Measurements from ENCODE around the gene TF.

TF gene

DNA sequence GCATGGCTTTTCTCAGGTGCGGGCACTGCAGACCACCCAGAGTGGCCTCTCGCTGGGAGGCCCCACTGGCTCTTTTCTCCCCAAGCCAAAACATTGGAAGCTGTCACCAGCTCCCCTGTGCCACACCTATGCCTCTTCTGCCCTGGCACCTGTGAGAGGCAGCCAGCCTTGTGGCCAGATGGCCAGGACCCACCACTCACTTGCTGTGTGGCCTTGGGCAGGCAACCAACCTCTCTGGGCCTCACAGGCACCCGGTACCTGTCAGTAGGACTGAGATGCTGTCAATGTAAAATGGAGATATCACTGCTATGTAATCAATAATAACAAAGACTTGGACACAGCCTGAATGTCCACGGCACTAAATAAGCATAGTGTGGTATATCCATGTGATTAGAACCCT is 96.0 kb downstream of the TF start:
- TF ChIP-seq, protein P1, sequence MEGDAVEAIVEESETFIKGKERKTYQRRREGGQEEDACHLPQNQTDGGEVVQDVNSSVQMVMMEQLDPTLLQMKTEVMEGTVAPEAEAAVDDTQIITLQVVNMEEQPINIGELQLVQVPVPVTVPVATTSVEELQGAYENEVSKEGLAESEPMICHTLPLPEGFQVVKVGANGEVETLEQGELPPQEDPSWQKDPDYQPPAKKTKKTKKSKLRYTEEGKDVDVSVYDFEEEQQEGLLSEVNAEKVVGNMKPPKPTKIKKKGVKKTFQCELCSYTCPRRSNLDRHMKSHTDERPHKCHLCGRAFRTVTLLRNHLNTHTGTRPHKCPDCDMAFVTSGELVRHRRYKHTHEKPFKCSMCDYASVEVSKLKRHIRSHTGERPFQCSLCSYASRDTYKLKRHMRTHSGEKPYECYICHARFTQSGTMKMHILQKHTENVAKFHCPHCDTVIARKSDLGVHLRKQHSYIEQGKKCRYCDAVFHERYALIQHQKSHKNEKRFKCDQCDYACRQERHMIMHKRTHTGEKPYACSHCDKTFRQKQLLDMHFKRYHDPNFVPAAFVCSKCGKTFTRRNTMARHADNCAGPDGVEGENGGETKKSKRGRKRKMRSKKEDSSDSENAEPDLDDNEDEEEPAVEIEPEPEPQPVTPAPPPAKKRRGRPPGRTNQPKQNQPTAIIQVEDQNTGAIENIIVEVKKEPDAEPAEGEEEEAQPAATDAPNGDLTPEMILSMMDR (IDR thresholded peaks at IDR 0.05; ENCODE audit: insufficient read depth, low read length, missing control alignments): no peak
- H3K4me3 ChIP-seq (ENCODE audit: low read depth, low read length): no peak overlapping the region
- no peak for DNase-seq (ENCODE audit: low read depth, low spot score)
- CTCF ChIA-PET: no interaction called here
- POLR2A ChIA-PET: no interaction called here

DNA sequence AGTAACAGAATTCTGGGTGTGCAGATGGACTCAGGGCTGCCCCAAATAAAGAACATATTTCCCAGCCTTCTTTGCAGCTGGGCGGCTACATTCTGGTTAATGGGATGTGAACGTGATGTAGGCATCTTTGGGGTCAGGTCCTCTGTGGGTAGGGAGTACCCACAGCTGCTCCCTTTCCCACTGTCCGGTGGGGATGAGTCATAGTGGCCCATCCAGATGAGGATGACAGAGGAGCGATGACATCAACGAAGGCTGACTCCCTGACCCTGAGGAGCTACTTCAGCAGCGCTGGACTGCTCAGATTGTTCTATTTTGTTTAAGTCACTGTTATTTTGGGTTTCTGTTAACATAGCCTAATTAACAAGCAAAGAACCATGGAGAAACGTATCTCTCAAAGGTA is 97.4 kb downstream of the TF start:
- ChIA-PET POLR2A (no interaction called here), CTCF (no interaction called here)
- TF ChIP-seq, protein P1 (IDR thresholded peaks at IDR 0.05; ENCODE audit: insufficient read depth, low read length, missing control alignments): no peak
- no peak overlapping the region for H3K4me3 ChIP-seq (ENCODE audit: low read depth, low read length)
- DNase-seq (ENCODE audit: low read depth, low spot score): no peak

- TF ChIP-seq, protein P1 (IDR thresholded peaks at IDR 0.05; ENCODE audit: insufficient read depth, low read length, missing control alignments): no peak
- POLR2A ChIA-PET: no interaction called here
- no peak overlapping the region for H3K4me3 ChIP-seq (ENCODE audit: low read depth, low read length)
- DNase-seq (ENCODE audit: low read depth, low spot score): no peak
- CTCF ChIA-PET: no interaction called here
Observed at GRCh38 chr3:133845127-133845526, 98.9 kb downstream of the TF start.

Measured in AG04449 (cell line).